DND-41 (cell line): ENCODE data around the gene MCM10.

ENCODE experiments used
- ATAC-seq: fragments of 200-7000 bp; cut with Tn5 transposase; 3 replicates; pipeline ENCODE4 v1.9.1; 2021; ENCODE audit warnings: low read depth; ENCODE audit not compliant: insufficient read depth
- DNase-seq: peaks from one replicate; pipeline ENCODE4 v3.0.0-alpha.2; 2020
- H2AFZ ChIP-seq: 2 replicates; pipeline ENCODE4 v1.6.0; 2012; ENCODE audit warnings: low read depth, low read length
- H3K27ac ChIP-seq: 2 replicates; pipeline ENCODE4 v1.5.1; 2012; ENCODE audit warnings: low read length, inconsistent platforms
- H3K27me3 ChIP-seq: fragments of 200-600 bp; sonication (generic); 2 replicates; pipeline ENCODE4 v1.6.0; 2012; ENCODE audit warnings: low read length, mild to moderate bottlenecking, inconsistent platforms; ENCODE audit not compliant: insufficient read depth, poor library complexity
- H3K36me3 ChIP-seq: 2 replicates; pipeline ENCODE4 v1.5.1; 2012; ENCODE audit warnings: low read length, inconsistent platforms; ENCODE audit not compliant: insufficient read depth
- H3K4me1 ChIP-seq: 2 replicates; pipeline ENCODE4 v1.5.1; 2012; ENCODE audit warnings: mild to moderate bottlenecking, low read length; ENCODE audit not compliant: insufficient read depth
- H3K4me2 ChIP-seq: 2 replicates; pipeline ENCODE4 v1.6.0; 2012; ENCODE audit warnings: mild to moderate bottlenecking, moderate library complexity, low read length, inconsistent platforms; ENCODE audit not compliant: insufficient read depth
- H3K4me3 ChIP-seq, 2 experiments: fragments of 200-600 bp in 1 of 2; shearing (Covaris generic) in 1 of 2; 2 replicates each; pipeline ENCODE4 v1.5.1; 2012 to 2016; ENCODE audit warnings: inconsistent platforms in 2 of 2, low read length in 2 of 2, mild to moderate bottlenecking in 2 of 2, low read depth in 1 of 2, moderate library complexity in 1 of 2
- H3K79me2 ChIP-seq: 2 replicates; pipeline ENCODE4 v1.6.0; 2012; ENCODE audit warnings: low read length, inconsistent platforms; ENCODE audit not compliant: insufficient read depth
- H3K9ac ChIP-seq: 2 replicates; pipeline ENCODE4 v1.6.0; 2012; ENCODE audit warnings: low read depth, mild to moderate bottlenecking, inconsistent platforms, low read length, moderate library complexity
- H3K9me3 ChIP-seq: 2 replicates; pipeline ENCODE4 v1.5.1; 2012; ENCODE audit warnings: low read length, moderate library complexity, mild to moderate bottlenecking, inconsistent platforms; ENCODE audit not compliant: insufficient read depth, severe bottlenecking
- H4K20me1 ChIP-seq: 2 replicates; pipeline ENCODE4 v1.6.0; 2012; ENCODE audit warnings: low read length; ENCODE audit not compliant: insufficient read depth
- CTCF ChIP-seq: IDR thresholded peaks from 2 replicates; pipeline ENCODE4 v1.5.1; 2012; ENCODE audit warnings: borderline replicate concordance, low read length, moderate library complexity, mild to moderate bottlenecking; ENCODE audit not compliant: poor library complexity, severe bottlenecking; ENCODE audit errors: extremely low read depth
- EZH2 ChIP-seq: IDR thresholded peaks from 3 replicates; pipeline ENCODE4 v1.6.1; 2012; ENCODE audit warnings: borderline replicate concordance, low read depth, mild to moderate bottlenecking, moderate library complexity, low read length, inconsistent platforms; ENCODE audit not compliant: severe bottlenecking

The MCM10 gene

GRCh38 chr10:13117841-13118783 is 43.2 kb upstream of the MCM10 start:
- no peak overlapping the region for H3K4me3 ChIP-seq
- no peak overlapping the region for H2AFZ ChIP-seq
- TF ChIP-seq EZH2 (no peak), CTCF (no peak)
- H3K4me1 ChIP-seq, result no peaks in the 10 kb centered on the region
- H3K9ac ChIP-seq, result no peak overlapping the region
- no peak overlapping the region for H3K27ac ChIP-seq
- H3K36me3 ChIP-seq, result no peaks in the 10 kb centered on the region
- H3K9me3 ChIP-seq, result no peaks in the 10 kb centered on the region
- no peaks in the 10 kb centered on the region for H3K79me2 ChIP-seq
- DNase-seq (no peak), ATAC-seq (no peak)
- H3K4me2 ChIP-seq, result no peak overlapping the region
- no peaks in the 10 kb centered on the region for H3K27me3 ChIP-seq
- no peaks in the 10 kb centered on the region for H4K20me1 ChIP-seq

- no peak overlapping the region for H3K9ac ChIP-seq
- TF ChIP-seq CTCF (no peak), EZH2 (no peak)
- ATAC-seq, result no peak
- H3K36me3 ChIP-seq, result no peaks in the 10 kb centered on the region
- no peaks in the 10 kb centered on the region for H3K9me3 ChIP-seq
- no peak overlapping the region for H3K4me2 ChIP-seq
- H3K4me3 ChIP-seq, result no peak overlapping the region
- H3K27me3 ChIP-seq, result no peaks in the 10 kb centered on the region
- no peak overlapping the region for H3K27ac ChIP-seq
- H4K20me1 ChIP-seq, result no peaks in the 10 kb centered on the region
- no peaks in the 10 kb centered on the region for H3K4me1 ChIP-seq
- no peaks in the 10 kb centered on the region for H3K79me2 ChIP-seq
- DNase-seq, result no peak
- H2AFZ ChIP-seq, result no peak overlapping the region
Measured at GRCh38 chr10:13118784-13119410, 42.5 kb upstream of the MCM10 start.

- DNase-seq, result no peak
Measured at GRCh38 chr10:13120786-13121499, 40.4 kb upstream of the MCM10 start.

More at GRCh38 chr10:13120786-13121499, 40.4 kb upstream of the MCM10 start:
- Histone ChIP-seq H4K20me1 (no peaks in the 10 kb centered on the region), H3K27me3 (no peaks in the 10 kb centered on the region), H3K79me2 (no peaks in the 10 kb centered on the region), H3K9ac (no peak overlapping the region), H3K4me3 (no peak overlapping the region), H3K9me3 (no peaks in the 10 kb centered on the region), H3K27ac (no peak overlapping the region), H2AFZ (no peak overlapping the region), H3K4me2 (no peak overlapping the region), H3K36me3 (no peaks in the 10 kb centered on the region), H3K4me1 (no peaks in the 10 kb centered on the region)
- ATAC-seq, result no peak
- TF ChIP-seq CTCF (no peak), EZH2 (no peak)
